ENCODE results near the gene CBLC. TPM values are rescaled to one million over a fixed set of nuclear protein-coding genes. Genes with fewer than 3 reads are reported as not detected.

Gene CBLC
- total RNA-seq, 2 donors from 2014 or later: 0.42 TPM; not detected in 1

DNA sequence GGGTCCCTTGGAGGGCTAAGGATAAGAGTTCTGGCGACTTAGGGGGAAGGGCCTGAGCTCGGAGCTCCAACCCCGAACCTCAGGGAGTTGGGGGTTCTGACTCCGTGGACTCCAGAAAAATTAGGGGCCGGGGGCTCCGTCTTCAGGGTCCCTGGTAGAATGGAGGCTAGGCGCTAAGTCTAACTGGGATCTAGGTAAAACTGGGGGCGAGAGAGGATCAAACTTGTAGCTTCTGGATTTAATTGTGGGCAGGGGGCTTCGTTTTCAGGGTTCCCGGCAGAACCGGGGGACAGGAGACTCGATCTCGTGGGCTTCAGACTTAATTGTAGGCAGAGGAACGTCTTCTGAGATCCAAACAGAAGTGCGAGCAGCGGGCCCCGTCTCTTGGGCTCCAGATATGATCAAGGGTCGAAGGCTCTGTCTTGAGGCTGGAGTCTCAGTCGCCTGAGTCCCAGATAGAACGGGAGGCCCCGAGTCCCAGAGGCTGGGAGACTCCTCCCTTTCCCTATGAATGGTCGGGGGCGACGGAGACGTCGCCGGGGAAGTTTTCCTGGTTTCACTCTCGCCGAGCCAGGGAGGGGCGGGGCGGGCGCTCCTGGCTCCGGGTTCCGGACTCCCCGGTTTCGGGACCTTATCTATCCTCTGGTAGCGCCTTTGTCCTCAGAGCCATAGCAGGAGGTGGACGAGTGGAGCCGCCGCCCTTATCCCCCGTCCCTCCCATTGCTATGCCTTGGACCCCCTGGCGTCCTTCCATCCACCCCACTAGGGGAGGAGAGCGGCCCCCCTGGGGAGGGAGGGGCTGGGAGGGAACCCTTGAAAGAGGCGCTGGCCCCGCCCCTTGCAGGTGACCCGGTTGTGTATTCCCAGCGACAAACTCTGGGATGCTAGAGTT, 69.7 kb downstream of the CBLC start:
- ATAC-seq (ENCODE audit: insufficient number of reproducible peaks, low FRiP score, low read depth): no peak
- TF ChIP-seq, protein P1, sequence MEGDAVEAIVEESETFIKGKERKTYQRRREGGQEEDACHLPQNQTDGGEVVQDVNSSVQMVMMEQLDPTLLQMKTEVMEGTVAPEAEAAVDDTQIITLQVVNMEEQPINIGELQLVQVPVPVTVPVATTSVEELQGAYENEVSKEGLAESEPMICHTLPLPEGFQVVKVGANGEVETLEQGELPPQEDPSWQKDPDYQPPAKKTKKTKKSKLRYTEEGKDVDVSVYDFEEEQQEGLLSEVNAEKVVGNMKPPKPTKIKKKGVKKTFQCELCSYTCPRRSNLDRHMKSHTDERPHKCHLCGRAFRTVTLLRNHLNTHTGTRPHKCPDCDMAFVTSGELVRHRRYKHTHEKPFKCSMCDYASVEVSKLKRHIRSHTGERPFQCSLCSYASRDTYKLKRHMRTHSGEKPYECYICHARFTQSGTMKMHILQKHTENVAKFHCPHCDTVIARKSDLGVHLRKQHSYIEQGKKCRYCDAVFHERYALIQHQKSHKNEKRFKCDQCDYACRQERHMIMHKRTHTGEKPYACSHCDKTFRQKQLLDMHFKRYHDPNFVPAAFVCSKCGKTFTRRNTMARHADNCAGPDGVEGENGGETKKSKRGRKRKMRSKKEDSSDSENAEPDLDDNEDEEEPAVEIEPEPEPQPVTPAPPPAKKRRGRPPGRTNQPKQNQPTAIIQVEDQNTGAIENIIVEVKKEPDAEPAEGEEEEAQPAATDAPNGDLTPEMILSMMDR (IDR thresholded peaks at IDR 0.05): no peak
- H3K9me3 ChIP-seq: no peaks in the 10 kb centered on the region
- DNase-seq (ENCODE audit: low spot score): no peak
- peak overlapping the region; percentile 89 to 91 for H3K27ac ChIP-seq
- no peaks in the 10 kb centered on the region for H3K36me3 ChIP-seq
- peaks cover 16 to 33% of the 10 kb centered on the region in 2 donors for H3K4me1 ChIP-seq (ENCODE audit: control insufficient read depth in 1 of 2, low read depth in 2 of 2)
- no peaks in the 10 kb centered on the region for H3K27me3 ChIP-seq (replicated peaks; ENCODE audit: insufficient read depth)
- peak overlapping the region; percentile 80 for H3K4me3 ChIP-seq

DNA sequence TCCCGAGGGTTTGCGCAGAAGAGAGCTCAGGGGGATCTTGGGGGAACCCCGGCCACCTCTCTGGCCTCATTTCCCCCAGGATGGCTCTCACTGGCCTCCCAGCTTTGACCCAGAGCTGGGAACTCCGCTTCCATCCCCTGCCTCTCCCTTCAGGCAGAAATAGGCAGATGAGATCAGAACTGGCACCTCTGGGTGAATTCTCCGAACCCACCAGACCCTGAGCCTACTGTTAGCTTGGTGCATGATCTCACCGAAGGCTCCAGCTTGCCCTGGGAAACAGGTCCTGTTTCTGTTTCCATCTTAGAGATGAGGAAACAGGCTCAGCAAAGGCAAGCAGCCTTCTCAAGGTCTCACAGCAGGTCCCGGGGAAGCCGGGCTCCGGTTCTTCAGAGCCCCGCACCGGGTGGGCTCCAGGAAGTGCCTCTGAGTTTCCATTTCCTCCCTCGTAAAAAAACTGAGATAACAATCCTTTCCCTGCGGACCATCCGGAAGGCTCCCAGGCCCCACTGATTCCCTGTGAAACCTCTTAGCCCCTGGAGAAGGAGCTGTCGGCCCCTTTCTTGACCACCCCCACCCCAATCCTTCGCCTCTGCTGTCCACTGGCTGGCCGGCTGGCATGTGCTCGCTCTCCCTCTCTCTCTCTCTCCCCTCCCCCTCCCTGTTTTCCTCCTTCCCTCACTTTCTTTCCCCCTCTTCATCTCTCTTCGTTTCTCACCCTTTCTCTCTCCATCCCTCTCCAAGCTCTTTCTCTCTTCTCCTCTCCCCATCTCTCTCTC, 70.5 kb downstream of the CBLC start:
- TF ChIP-seq, protein P1 (IDR thresholded peaks at IDR 0.05): no peak
- Histone ChIP-seq H3K27ac (peak overlapping the region; percentile 89 to 91), H3K4me3 (peak overlapping the region; percentile 80), H3K36me3 (no peaks in the 10 kb centered on the region), H3K27me3 (replicated peaks; ENCODE audit: insufficient read depth) (no peaks in the 10 kb centered on the region), H3K9me3 (no peaks in the 10 kb centered on the region), H3K4me1 (ENCODE audit: control insufficient read depth in 1 of 2, low read depth in 2 of 2) (peaks cover 16 to 33% of the 10 kb centered on the region in 2 donors)
- ATAC-seq (ENCODE audit: insufficient number of reproducible peaks, low FRiP score, low read depth) (no peak), DNase-seq (ENCODE audit: low spot score) (no peak)

DNA sequence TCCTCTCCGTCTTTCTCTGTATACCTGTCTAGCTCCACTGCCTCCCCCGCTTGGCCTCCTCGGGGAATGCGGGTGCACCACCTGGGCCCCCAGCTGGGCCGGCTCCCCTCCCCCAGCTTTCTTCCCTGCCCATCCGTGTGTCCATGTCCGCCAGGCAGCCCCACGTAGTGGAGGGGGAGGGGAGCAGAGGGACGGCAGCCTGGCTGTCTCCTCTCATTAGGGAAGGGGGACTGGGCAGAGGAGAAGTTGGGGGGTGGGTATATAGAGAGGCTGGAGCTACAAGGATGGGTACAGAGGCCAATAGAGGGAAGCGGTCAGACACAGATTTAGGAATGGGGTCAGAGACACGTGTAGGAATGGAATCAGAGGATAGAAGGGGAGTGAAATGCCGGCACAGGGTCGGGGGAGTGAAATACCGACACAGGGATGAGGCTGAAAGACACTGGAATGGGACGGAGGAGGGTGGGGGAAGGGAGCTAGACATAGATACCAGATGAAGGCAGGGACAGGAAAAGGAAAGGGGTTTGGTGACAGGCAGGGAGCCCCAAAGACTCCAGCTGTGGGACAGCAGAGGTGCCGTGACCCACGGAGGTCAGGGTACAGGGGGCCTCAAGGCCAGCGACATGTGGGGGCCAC, 71.2 kb downstream of the CBLC start:
- ATAC-seq (ENCODE audit: insufficient number of reproducible peaks, low FRiP score, low read depth) (no peak), DNase-seq (ENCODE audit: low spot score) (no peak)
- Histone ChIP-seq H3K27ac (peak overlapping the region; percentile 89 to 91), H3K4me3 (peak overlapping the region; percentile 80), H3K4me1 (ENCODE audit: control insufficient read depth in 1 of 2, low read depth in 2 of 2) (peaks cover 16 to 33% of the 10 kb centered on the region in 2 donors), H3K27me3 (replicated peaks; ENCODE audit: insufficient read depth) (no peaks in the 10 kb centered on the region), H3K36me3 (no peaks in the 10 kb centered on the region), H3K9me3 (no peaks in the 10 kb centered on the region)
- TF ChIP-seq, protein P1 (IDR thresholded peaks at IDR 0.05): no peak

Other genes starting within 250 kb of the CBLC start
- gene CEACAM20, start 248.2 kb upstream of the CBLC start, total RNA-seq: not detected
- not detected for gene IGSF23, start 164.3 kb upstream of the CBLC start, total RNA-seq
- 100 to 1,000 TPM in 1 of 2 donors, 10 to 100 TPM in 1; 59.7 to 102 TPM for gene PVR, start 134.0 kb upstream of the CBLC start, total RNA-seq
- 1 to 10 TPM; 3.4 to 6.2 TPM for gene CEACAM19, start 106.4 kb upstream of the CBLC start, total RNA-seq
- not detected for gene CEACAM16, start 78.7 kb upstream of the CBLC start, total RNA-seq
- 10 to 100 TPM; 43.1 to 77.9 TPM for gene BCL3, start 29.2 kb upstream of the CBLC start, total RNA-seq
- gene BCAM, start 31.2 kb downstream of the CBLC start, total RNA-seq: 100 to 1,000 TPM in 1 of 2 donors, 10 to 100 TPM in 1; 77.7 to 178 TPM
- gene NECTIN2, start 68.4 kb downstream of the CBLC start, total RNA-seq: 10 to 100 TPM; 61.7 to 84.3 TPM
- gene TOMM40, start 113.4 kb downstream of the CBLC start, total RNA-seq: 10 to 100 TPM; 24.9 to 48.5 TPM
- gene APOE, start 127.9 kb downstream of the CBLC start, total RNA-seq: 100 to 1,000 TPM; 111 to 333 TPM
- 10 to 100 TPM in 1 of 2 donors, 1 to 10 TPM in 1; 4.9 to 12.3 TPM for gene APOC1, start 136.7 kb downstream of the CBLC start, total RNA-seq
- gene APOC4, start 164.3 kb downstream of the CBLC start, total RNA-seq: not detected
- not detected for gene APOC2, start 168.2 kb downstream of the CBLC start, total RNA-seq
- gene CLPTM1, start 177.5 kb downstream of the CBLC start, total RNA-seq: 10 to 100 TPM; 63.1 to 69.3 TPM
- 10 to 100 TPM; 20.6 to 38.6 TPM for gene RELB, start 223.6 kb downstream of the CBLC start, total RNA-seq